SKM-1 treated with dmso at 0.1 percent for 144 hours (cell line): ENCODE measurements around the gene LDLRAD4.

Experiments
- DNase-seq: peaks from one replicate; lab custom pipeline; 2025; ENCODE audit not compliant: unreplicated experiment; lab: John Stamatoyannopoulos, UW

The LDLRAD4 gene

GRCh38 chr18:13420969-13421686 lies 202.6 kb downstream of the LDLRAD4 start:
- no peak for DNase-seq

DNA sequence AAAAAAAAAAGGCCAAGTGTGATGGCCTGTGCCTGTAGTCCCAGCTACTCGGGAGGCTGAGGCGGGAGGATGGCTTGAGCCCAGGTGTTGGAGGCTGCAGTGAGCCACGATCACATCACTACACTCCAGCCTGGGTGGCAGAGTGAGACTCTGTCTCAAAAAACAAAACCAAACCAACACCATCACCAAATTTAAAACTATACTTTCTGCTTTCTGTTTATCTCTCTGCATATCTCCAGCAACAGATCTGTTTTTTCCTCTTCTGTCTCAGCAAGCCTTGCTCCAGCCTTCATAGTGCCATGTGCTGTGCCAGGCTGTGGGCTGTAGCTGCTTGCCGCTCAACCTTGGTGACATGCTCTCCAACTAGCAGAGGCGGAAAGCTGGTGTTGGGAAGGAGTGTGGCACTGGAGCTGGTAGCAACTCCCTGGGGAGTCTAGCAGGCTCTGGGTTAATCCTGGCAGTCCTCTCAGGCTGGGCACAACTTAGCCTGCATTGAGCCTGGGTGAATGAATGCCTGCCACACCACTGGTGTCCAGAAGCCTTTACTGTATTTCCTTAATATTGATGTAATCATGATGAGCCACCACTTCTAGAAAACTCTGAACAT lies 204.1 kb downstream of the LDLRAD4 start:
- DNase-seq: no peak

DNA sequence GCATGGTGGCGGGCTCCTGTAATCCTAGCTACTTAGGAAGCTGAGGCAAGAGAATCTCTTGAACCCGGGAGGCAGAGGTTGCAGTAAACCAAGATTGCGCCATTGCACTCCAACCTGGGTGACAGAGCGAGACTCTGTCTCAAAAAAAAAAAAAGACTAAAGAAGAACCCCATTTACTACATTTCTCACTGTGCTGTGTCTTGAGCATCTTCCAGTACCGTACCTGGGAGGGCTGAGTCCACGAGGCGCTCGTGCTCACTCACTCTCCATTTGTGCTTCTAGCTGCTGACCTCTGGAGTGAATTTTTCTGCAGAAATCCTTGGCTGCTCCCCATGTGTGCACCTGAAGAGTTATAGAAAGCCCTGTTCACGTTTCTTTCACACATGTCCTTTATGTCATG lies 204.8 kb downstream of the LDLRAD4 start:
- DNase-seq: no peak

DNA sequence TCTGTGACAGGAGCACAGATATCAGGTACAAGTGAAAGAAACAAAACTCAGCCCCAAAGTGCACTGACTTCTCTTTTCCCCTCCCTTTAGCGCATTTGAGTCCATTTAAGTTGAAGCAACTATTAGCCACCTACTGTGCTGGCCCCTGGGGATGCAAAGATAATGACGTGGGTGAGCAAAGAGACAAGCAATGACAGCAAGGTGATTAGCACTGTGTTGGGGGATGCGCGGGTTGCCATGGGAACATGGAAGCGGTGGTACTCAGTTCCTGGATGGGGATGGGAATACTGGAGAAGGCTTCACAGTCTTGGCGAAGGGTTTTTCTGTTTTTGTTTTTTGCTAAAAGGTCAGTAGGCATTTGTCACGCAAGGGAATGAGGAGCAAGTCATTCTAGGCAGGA lies 205.8 kb downstream of the LDLRAD4 start:
- DNase-seq: no peak

GRCh38 chr18:13425357-13426091 lies 207.0 kb downstream of the LDLRAD4 start:
- no peak for DNase-seq

- DNase-seq: no peak
Observed at GRCh38 chr18:13427354-13427753, 208.8 kb downstream of the LDLRAD4 start.

DNA sequence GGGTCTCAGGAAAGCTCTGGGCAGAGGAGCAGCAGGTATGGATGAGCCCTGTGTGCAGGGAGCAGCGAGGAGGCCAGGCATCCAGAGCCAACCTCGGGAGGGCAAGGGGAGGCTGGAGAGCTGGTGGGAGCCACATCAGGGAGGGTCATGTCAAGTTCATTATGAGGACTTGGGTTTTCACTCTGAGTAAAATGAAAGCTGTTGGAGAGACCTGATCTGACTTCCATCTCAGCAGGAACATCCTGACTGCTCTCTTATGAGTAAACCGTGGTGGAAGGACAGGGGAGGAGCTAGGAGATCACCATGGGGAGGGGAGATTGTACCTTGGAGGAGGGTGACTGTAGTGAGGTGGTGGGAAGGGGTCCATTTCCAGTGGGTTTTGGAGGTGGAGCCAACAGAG lies 209.8 kb downstream of the LDLRAD4 start:
- DNase-seq: no peak

- no peak for DNase-seq
Observed at GRCh38 chr18:13429016-13429415, 210.5 kb downstream of the LDLRAD4 start.

DNA sequence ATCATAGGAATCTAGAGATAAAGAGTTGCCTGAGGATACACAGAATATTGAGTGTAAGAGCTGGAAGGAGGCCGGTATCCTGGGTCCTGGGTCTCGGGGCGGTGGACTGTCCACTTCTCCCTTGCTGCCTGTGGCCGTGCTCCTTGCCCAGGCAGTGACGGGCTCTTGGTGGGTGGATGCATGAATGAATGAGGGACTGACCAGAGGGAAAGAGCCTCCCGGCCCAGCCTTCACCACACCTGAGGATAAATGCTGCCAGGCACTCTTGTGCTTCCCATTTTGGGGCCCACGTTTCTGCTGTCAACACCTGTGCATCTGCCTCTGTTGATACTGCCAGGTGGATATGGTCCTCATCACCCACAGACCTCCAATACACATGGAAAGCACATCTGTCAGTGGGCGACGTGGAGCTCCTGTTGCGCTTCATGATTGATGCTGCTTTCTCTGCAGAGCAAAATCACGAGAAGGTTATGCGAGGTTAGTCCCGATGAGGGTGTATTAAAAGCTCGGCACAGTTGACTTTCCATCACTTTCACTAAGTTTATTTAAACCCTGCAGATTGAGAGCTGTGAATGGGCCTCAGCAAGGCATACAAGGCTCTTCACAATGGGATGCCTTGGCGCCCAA lies 211.4 kb downstream of the LDLRAD4 start:
- DNase-seq: no peak

GRCh38 chr18:13430663-13431062 lies 212.1 kb downstream of the LDLRAD4 start:
- DNase-seq: no peak

DNA sequence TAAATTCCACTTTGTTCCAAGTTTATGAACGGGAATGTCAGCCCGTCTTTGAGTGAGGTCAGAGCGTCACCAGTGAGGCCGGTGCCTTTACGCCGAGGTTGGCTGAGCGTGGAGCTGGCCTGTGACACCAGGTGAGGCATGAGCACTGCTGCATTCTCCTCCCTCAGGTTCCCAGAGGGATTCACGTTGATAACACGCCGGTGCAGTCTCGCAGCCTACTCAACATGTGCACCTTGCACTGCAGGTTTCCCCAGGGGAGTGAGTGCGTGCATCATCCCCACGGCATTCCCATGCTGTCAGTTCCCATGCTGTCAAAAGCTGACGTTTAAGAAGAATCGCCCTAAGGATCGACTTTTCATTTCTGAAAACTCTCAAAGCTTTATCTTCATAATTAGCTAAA lies 213.3 kb downstream of the LDLRAD4 start:
- no peak for DNase-seq

- DNase-seq: no peak
Observed at GRCh38 chr18:13433125-13433524, 214.6 kb downstream of the LDLRAD4 start.

- DNase-seq: no peak
Observed at GRCh38 chr18:13433685-13434084, 215.1 kb downstream of the LDLRAD4 start.

GRCh38 chr18:13434854-13435253 lies 216.3 kb downstream of the LDLRAD4 start:
- DNase-seq: no peak

- no peak for DNase-seq
Observed at GRCh38 chr18:13435586-13436333, 217.2 kb downstream of the LDLRAD4 start.

GRCh38 chr18:13436576-13436975 lies 218.0 kb downstream of the LDLRAD4 start:
- no peak for DNase-seq

DNA sequence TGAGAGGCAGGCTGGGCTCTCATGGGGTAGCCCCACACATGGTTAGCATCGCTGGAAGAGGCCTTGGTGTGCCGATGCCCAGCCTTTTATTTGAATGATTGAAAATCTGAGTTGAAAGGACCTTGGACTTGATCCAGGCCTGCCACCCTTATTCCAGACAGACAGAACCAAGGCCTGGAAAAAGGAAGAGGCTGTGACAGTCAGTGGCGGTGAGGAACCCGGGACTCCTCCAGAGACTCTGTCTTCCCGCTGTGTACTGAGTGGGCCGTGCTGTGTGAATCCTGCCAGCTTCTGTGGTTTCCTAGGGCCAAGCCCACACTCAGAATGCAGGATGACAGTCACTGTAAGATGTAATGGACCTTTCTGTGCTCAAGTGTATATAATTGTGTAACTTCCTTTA lies 218.5 kb downstream of the LDLRAD4 start:
- DNase-seq: no peak

DNA sequence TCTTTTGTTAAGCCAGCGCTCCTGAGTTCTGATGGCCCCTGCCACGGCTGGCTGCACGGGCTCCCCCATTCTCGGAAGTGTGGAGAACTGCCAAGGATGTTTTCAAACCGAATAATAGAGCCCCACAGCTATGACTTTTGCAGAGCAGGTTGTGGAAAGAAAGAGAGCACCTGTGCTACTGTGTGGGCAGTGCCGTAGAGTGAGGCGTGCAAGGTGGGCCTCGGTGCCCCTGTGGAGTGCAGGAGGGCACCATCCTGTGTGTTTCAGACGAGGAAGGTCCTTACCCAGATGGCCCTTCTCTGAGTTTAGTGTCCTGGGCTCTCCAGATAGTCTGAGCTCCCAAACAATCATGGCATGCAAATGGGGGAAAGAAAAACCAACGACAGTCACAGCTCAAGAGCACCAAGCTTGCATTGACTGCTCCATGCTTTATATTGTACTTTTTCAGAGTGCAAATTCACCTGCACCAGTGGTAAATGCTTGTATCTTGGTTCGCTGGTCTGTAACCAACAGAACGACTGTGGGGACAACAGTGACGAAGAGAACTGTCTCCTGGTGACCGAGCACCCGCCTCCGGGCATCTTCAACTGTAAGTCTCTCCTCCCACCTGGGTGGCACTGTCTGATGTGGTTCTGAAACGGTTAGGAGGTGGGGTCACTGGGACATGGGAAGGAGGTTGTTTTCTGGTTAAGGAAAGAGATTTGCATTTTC lies 219.4 kb downstream of the LDLRAD4 start:
- no peak for DNase-seq

DNA sequence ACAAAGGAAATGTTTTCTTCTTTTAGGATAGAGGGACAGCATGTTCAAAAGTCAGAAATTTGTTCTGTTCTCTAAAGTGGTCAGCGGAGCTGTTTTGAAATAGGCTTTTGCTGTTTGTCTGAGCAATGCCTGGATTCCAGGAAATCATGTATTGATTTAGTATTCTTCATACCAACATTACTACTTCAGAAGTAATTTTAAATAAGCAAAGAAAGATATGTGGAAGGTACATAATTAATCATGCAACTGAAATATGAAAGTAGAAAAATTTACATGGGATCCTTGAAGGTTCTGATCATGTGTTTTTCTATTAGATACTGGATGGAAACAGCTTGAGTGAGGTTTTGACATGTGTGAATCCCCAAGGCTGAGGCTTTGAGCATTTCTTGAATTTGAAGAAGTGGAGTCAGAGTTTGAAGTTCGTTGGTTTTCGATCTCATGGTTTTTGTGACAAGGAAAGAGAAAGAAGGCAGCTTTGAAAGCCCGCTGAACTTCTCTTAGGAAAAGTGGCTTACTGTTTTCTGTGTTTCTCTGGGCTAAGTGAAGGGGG lies 220.0 kb downstream of the LDLRAD4 start:
- no peak for DNase-seq

DNA sequence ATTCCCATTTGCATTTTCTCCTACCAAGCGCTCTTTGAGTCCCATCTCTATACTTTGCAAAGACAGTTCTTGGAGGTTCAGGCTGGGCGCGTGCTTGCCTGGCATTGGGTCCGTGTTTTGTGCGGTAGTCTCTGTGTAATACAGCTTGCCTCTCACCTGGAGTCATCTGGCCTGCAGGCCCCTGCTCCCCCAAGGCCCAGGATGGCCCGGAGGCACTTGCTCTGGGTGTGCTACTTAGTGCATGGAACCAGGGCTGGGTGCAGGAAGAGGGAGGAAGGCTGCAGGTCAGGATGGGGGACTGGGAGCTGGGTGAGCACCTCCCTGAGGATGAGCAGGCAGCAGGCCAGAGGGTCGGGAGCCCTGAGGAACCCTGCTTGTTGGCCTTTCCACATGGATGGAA lies 220.9 kb downstream of the LDLRAD4 start:
- no peak for DNase-seq
